ENCODE data around the gene DCLK1.

DNA sequence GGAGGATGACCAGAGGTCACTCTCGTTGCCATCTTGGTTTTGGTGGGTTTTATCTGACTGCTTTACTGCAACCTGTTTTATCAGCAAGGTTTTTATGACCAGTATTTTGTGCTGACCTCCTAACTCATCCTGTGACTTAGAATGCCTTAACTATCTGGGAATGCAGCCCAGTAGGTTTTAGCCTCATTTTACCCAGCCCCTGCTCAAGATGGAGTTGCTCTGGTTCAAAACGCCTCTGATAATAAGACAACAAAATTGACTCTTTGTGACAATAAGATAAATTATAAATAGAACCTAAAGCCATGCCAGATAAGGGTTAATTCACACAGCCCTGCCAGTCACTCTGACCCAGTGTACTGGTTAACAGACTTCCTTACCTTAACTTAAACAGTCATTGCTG is 387.0 kb downstream of the DCLK1 start:
- TF ChIP-seq CTCF (conservative IDR thresholded peaks at IDR 0.05; ENCODE audit: low read length), result no peak
- no peak for TF ChIP-seq EZH2phosphoT487 (IDR thresholded peaks at IDR 0.05; ENCODE audit: borderline replicate concordance)

All from Loucy (cell line).